BLaER1 treated with 17β-estradiol and CSF1 and Interleukin-3, amounts not matched to agents 10 nM and 100 nM (cell line): ENCODE data around the gene STRN4.
"Not testable (repeated sequence)": the region's sequence is repeated elsewhere in the genome, so short reads cannot be mapped to it uniquely, and the experiment has no call there.

ENCODE experiments used
- H3K27ac ChIP-seq, 11 experiments: shearing (Covaris generic); formaldehyde crosslinking; 2 replicates each; pipeline ENCODE4 v1.8.1; 2022
- H3K27me3 ChIP-seq, 11 experiments: shearing (Covaris generic); formaldehyde crosslinking; 2 replicates each; pipeline ENCODE4 v1.8.1; 2022
- H3K36me3 ChIP-seq, 11 experiments: shearing (Covaris generic); formaldehyde crosslinking; 2 replicates each; pipeline ENCODE4 v1.8.1; 2022
- H3K4me1 ChIP-seq, 10 experiments: shearing (Covaris generic); formaldehyde crosslinking; 2 replicates each; pipeline ENCODE4 v1.8.1; 2022
- H3K4me2 ChIP-seq, 11 experiments: shearing (Covaris generic); formaldehyde crosslinking; 2 replicates each; pipeline ENCODE4 v1.8.1; 2022
- H3K4me3 ChIP-seq, 10 experiments: shearing (Covaris generic); formaldehyde crosslinking; 2 replicates each; pipeline ENCODE4 v1.8.1; 2022
- H3K9ac ChIP-seq, 11 experiments: shearing (Covaris generic); formaldehyde crosslinking; 2 replicates each; pipeline ENCODE4 v1.8.1; 2022
- H3K9me3 ChIP-seq, 11 experiments: shearing (Covaris generic); formaldehyde crosslinking; replicated peaks in 1 of 11; 2 replicates each; pipeline ENCODE4 v1.8.1; 2022
- H4K20me1 ChIP-seq, 11 experiments: shearing (Covaris generic); formaldehyde crosslinking; 2 replicates each; pipeline ENCODE4 v1.8.1; 2022
- Cebpa-rat ChIP-seq, 11 experiments: shearing (Covaris generic); IDR thresholded peaks; 2 replicates each; pipeline ENCODE4 v1.8.1; 2022

Gene STRN4

GRCh38 chr19:46713781-46714443 lies 32.3 kb downstream of the STRN4 start:
- Histone ChIP-seq H3K27ac (peak overlapping the region in 10 of 11 experiments; percentile 56 to 95 (median 88); a peak in 19 of 22 replicates), H3K36me3 (peaks cover 18 to 43% (median 38%) of the 10 kb centered on the region in 11 experiments)

GRCh38 chr19:46712768-46713338 lies 33.4 kb downstream of the STRN4 start:
- H3K27me3 ChIP-seq, H3K9me3 ChIP-seq: not testable (repeated sequence)
- peak overlapping the region in 6 of 11 experiments; percentile 86 to 95 (median 90); a peak in 8 of 22 replicates for H3K27ac ChIP-seq
- H3K4me2 ChIP-seq = peak overlapping the region in 9 of 11 experiments; percentile 95 to 99 (median 98); a peak in 18 of 22 replicates
- H3K4me1 ChIP-seq = peaks cover 21 to 60% (median 56%) of the 10 kb centered on the region in 10 experiments
- H4K20me1 ChIP-seq = peaks cover 11 to 58% (median 47%) of the 10 kb centered on the region in 11 experiments; a peak in 17 of 22 replicates
- peak overlapping the region in 4 of 10 experiments; percentile 85 to 93 (median 92); a peak in 5 of 20 replicates for H3K4me3 ChIP-seq
- peak overlapping the region in 8 of 11 experiments; percentile 7 to 93 (median 84); a peak in 12 of 22 replicates for H3K9ac ChIP-seq
- peaks cover 28 to 54% (median 49%) of the 10 kb centered on the region in 11 experiments for H3K36me3 ChIP-seq

More at GRCh38 chr19:46713781-46714443, 32.3 kb downstream of the STRN4 start:
- H3K9ac ChIP-seq = peak overlapping the region; percentile 57 to 93 (median 90); a peak in 21 of 22 replicates
- peaks cover 22 to 67% (median 46%) of the 10 kb centered on the region in 11 experiments; a peak in 18 of 22 replicates for H4K20me1 ChIP-seq
- TF ChIP-seq Cebpa-rat (IDR thresholded peaks at IDR 0.05) = no peak
- H3K9me3 ChIP-seq = no peaks in the 10 kb centered on the region
- H3K4me1 ChIP-seq = peaks cover 32 to 70% (median 67%) of the 10 kb centered on the region in 10 experiments
- H3K4me3 ChIP-seq = peak overlapping the region; percentile 82 to 93 (median 90)
- H3K27me3 ChIP-seq = no peaks in the 10 kb centered on the region
- H3K4me2 ChIP-seq = peak overlapping the region; percentile 95 to 100 (median 98)

- H3K27me3 ChIP-seq = no peaks in the 10 kb centered on the region
- H3K9ac ChIP-seq = peak overlapping the region in 1 of 11 experiments; percentile 31; a peak in 1 of 22 replicates
- TF ChIP-seq Cebpa-rat (IDR thresholded peaks at IDR 0.05) = no peak
- peak overlapping the region in 5 of 11 experiments; percentile 30 to 98 (median 46); a peak in 5 of 22 replicates for H3K4me2 ChIP-seq
- H3K36me3 ChIP-seq = peaks cover 45 to 76% (median 68%) of the 10 kb centered on the region in 11 experiments
- no peak overlapping the region for H3K4me3 ChIP-seq
- no peaks in the 10 kb centered on the region for H3K9me3 ChIP-seq
- H4K20me1 ChIP-seq = peaks cover 5 to 74% (median 51%) of the 10 kb centered on the region in 11 experiments; a peak in 18 of 22 replicates
- H3K4me1 ChIP-seq = peaks cover 13 to 51% (median 47%) of the 10 kb centered on the region in 10 experiments
- H3K27ac ChIP-seq = peak overlapping the region in 2 of 11 experiments; percentile 1 to 93; a peak in 2 of 22 replicates
These were observed 35.6 kb downstream of the STRN4 start for GRCh38 chr19:46710687-46711086.

- H4K20me1 ChIP-seq = peaks cover 5 to 95% (median 57%) of the 10 kb centered on the region in 11 experiments; a peak in 19 of 22 replicates
- no peaks in the 10 kb centered on the region for H3K27me3 ChIP-seq
- H3K9me3 ChIP-seq = no peaks in the 10 kb centered on the region
- no peak for TF ChIP-seq Cebpa-rat (IDR thresholded peaks at IDR 0.05)
- H3K9ac ChIP-seq = no peak overlapping the region
- H3K27ac ChIP-seq = no peak overlapping the region
- H3K4me1 ChIP-seq = peaks cover 0 to 6% (median 0%) of the 10 kb centered on the region in 10 experiments; a peak in 3 of 20 replicates
- peaks cover 82 to 99% (median 96%) of the 10 kb centered on the region in 11 experiments for H3K36me3 ChIP-seq
- no peak overlapping the region for H3K4me3 ChIP-seq
- no peak overlapping the region for H3K4me2 ChIP-seq
These were observed 41.7 kb downstream of the STRN4 start for GRCh38 chr19:46704379-46705076.

GRCh38 chr19:46700704-46701103 lies 45.5 kb downstream of the STRN4 start:
- Histone ChIP-seq H3K9ac (no peak overlapping the region), H3K36me3 (peaks cover 85 to 99% (median 95%) of the 10 kb centered on the region in 11 experiments), H3K27me3 (no peaks in the 10 kb centered on the region), H3K4me3 (no peak overlapping the region), H3K27ac (no peak overlapping the region), H4K20me1 (peaks cover 5 to 97% (median 65%) of the 10 kb centered on the region in 11 experiments; a peak in 20 of 22 replicates), H3K4me1 (peaks cover 0 to 6% (median 0%) of the 10 kb centered on the region in 10 experiments; a peak in 3 of 20 replicates), H3K9me3 (no peaks in the 10 kb centered on the region), H3K4me2 (no peak overlapping the region)
- no peak for TF ChIP-seq Cebpa-rat (IDR thresholded peaks at IDR 0.05)

- no peak overlapping the region for H3K4me3 ChIP-seq
- no peaks in the 10 kb centered on the region for H3K4me1 ChIP-seq
- H3K9me3 ChIP-seq = no peaks in the 10 kb centered on the region
- TF ChIP-seq Cebpa-rat (IDR thresholded peaks at IDR 0.05) = no peak
- H3K9ac ChIP-seq = no peak overlapping the region
- H3K27me3 ChIP-seq = no peaks in the 10 kb centered on the region
- no peak overlapping the region for H3K27ac ChIP-seq
- H3K4me2 ChIP-seq = no peak overlapping the region
- H3K36me3 ChIP-seq = peaks cover 98 to 100% (median 99%) of the 10 kb centered on the region in 11 experiments
- peaks cover 0 to 97% (median 59%) of the 10 kb centered on the region in 11 experiments; a peak in 18 of 22 replicates for H4K20me1 ChIP-seq
These were observed 47.6 kb downstream of the STRN4 start for GRCh38 chr19:46698395-46699321.

- Histone ChIP-seq H3K27me3 (no peaks in the 10 kb centered on the region), H3K4me3 (no peak overlapping the region), H4K20me1 (peaks cover 0 to 98% (median 66%) of the 10 kb centered on the region in 11 experiments; a peak in 17 of 22 replicates), H3K36me3 (peaks cover 98 to 100% (median 99%) of the 10 kb centered on the region in 11 experiments), H3K27ac (no peak overlapping the region), H3K9ac (no peak overlapping the region), H3K4me1 (no peaks in the 10 kb centered on the region), H3K4me2 (no peak overlapping the region), H3K9me3 (peaks cover 0 to 5% (median 0%) of the 10 kb centered on the region in 11 experiments; a peak in 4 of 22 replicates)
- TF ChIP-seq Cebpa-rat (IDR thresholded peaks at IDR 0.05) = no peak
These were observed 48.9 kb downstream of the STRN4 start for GRCh38 chr19:46697204-46697960.
